Endodermal cell (in vitro differentiated cells): Measurements from ENCODE around the gene LACRT. TPM values are rescaled to one million over a fixed set of nuclear protein-coding genes. Genes with fewer than 3 reads are reported as not detected.
A peak's percentile ranks its signal among the peaks of the same experiment; 100 is the strongest.

ENCODE experiments used
- DNase-seq: peaks from one replicate; pipeline ENCODE4 v3.0.0-alpha.2; 2017
- H3K27ac ChIP-seq: 2 replicates; pipeline ENCODE4 v1.5.1; 2013; ENCODE audit warnings: mild to moderate bottlenecking, low read depth, low read length, moderate library complexity
- H3K27me3 ChIP-seq: 2 replicates; pipeline ENCODE4 v1.6.1; 2013; ENCODE audit warnings: mild to moderate bottlenecking, low read length, moderate library complexity; ENCODE audit not compliant: insufficient read depth, control insufficient read depth, poor library complexity, severe bottlenecking
- H3K36me3 ChIP-seq: 2 replicates; pipeline ENCODE4 v1.7.0; 2013; ENCODE audit warnings: mild to moderate bottlenecking, low read length, moderate library complexity; ENCODE audit not compliant: control insufficient read depth, insufficient read depth
- H3K4me1 ChIP-seq: one replicate; pipeline ENCODE4 v1.7.0; 2013; ENCODE audit warnings: low read length; ENCODE audit not compliant: control insufficient read depth, insufficient read depth
- H3K4me3 ChIP-seq: 2 replicates; pipeline ENCODE4 v1.5.1; 2013; ENCODE audit warnings: mild to moderate bottlenecking, low read length, moderate library complexity
- H3K9ac ChIP-seq: 2 replicates; pipeline ENCODE4 v1.6.1; 2013; ENCODE audit warnings: mild to moderate bottlenecking, low read length, moderate library complexity; ENCODE audit not compliant: poor library complexity, severe bottlenecking; ENCODE audit errors: extremely low read depth
- H3K9me3 ChIP-seq: 2 replicates; pipeline ENCODE4 v1.6.1; 2013; ENCODE audit warnings: mild to moderate bottlenecking, low read length, moderate library complexity; ENCODE audit not compliant: control insufficient read depth
- H3K27ac Mint-ChIP-seq: 2 replicates; pipeline ENCODE4 v1.8.0; 2020; ENCODE audit warnings: mixed read lengths
- H3K27me3 Mint-ChIP-seq: 2 replicates; pipeline ENCODE4 v1.8.0; 2021; ENCODE audit warnings: mild to moderate bottlenecking, mixed read lengths; ENCODE audit not compliant: insufficient read depth
- H3K36me3 Mint-ChIP-seq: 2 replicates; pipeline ENCODE4 v1.8.0; 2020; ENCODE audit warnings: low read depth, mixed read lengths
- H3K4me1 Mint-ChIP-seq: 2 replicates; pipeline ENCODE4 v1.8.0; 2020; ENCODE audit warnings: mixed read lengths
- H3K4me3 Mint-ChIP-seq: 2 replicates; pipeline ENCODE4 v1.8.0; 2020; ENCODE audit warnings: mild to moderate bottlenecking, moderate library complexity, mixed read lengths
- H3K9me3 Mint-ChIP-seq: 2 replicates; pipeline ENCODE4 v1.8.0; 2020; ENCODE audit warnings: mild to moderate bottlenecking, mixed read lengths
- WGBS, 2 experiments: methylation state at CpG; one replicate each; pipeline versions ENCODE4 v1.1.5 to v1.1.7; 2013; ENCODE audit warnings: missing lambda C conversion rate in 2 of 2, mixed read lengths in 1 of 2; ENCODE audit not compliant: insufficient coverage in 1 of 2, insufficient read length in 1 of 2; 5-methylcytosine and 5-hydroxymethylcytosine counted together
- total RNA-seq, 2 donors: library from RNA; stranded (reverse); fragmentation: NEBNext Ultra II Directional in 1 of 2; extraction: Animal tissue kit (Norgen Biotek cat#: 25700) in 1 of 2; gene quantifications; 2 replicates in 1 of 2; 3 replicates in 1 of 2; pipeline ENCODE4 v1.2.1, GENCODE V29; 2021
- TF ChIP-seq, protein P1 (sequence below): fragments of 200-600 bp; sonication (generic); conservative IDR thresholded peaks from 2 replicates; pipeline ENCODE4 v1.5.0; 2021; ENCODE audit warnings: antibody characterized with exemption, mild to moderate bottlenecking

Gene LACRT
- total RNA-seq, 2 donors from 2014 or later: not detected

DNA sequence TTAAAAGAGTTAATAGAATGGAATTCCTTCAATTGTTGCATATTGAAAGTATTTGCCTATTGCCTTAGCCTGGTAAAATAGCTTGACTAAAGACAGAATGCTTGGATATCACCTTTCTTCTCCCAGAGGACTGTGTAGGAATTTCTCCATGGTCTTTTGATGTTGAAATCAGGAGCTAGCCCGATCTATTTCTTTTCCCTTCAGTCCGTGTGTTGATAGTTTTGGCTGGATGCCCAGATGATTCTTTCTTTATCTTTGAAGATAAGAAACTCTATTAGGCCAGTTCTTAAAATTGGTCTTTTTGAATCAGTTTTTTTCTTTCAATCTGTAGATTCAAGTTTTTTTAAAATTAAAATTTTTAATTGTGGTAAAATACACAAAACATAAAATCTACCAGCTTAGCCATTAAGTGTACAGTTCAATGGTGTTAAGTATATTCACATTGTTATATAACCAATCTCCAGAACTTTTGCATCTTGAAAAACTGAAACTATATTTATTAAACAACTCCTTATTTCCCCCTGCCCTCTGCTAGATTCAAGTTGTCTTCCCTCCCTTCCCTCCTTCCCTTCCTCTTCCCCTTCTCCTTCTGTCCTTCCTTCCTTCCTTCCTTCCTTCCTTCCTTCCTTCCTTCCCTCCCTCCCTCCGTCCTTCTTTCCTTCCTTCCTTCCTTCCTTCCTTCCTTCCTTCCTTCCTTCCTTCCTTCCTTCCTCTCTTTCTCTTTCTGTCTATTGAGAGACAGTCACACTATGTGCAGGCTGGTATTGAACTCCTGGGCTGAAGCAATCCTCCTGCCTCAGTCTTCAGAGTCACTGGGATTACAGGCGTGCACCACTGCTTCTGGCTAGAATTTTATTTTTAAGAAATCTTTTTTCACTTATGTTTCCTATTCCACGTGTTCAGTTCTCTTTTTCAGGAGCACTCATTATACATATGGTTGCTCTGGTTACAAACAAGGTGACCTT is 10.1 kb downstream of the LACRT start:
- TF ChIP-seq, protein P1, sequence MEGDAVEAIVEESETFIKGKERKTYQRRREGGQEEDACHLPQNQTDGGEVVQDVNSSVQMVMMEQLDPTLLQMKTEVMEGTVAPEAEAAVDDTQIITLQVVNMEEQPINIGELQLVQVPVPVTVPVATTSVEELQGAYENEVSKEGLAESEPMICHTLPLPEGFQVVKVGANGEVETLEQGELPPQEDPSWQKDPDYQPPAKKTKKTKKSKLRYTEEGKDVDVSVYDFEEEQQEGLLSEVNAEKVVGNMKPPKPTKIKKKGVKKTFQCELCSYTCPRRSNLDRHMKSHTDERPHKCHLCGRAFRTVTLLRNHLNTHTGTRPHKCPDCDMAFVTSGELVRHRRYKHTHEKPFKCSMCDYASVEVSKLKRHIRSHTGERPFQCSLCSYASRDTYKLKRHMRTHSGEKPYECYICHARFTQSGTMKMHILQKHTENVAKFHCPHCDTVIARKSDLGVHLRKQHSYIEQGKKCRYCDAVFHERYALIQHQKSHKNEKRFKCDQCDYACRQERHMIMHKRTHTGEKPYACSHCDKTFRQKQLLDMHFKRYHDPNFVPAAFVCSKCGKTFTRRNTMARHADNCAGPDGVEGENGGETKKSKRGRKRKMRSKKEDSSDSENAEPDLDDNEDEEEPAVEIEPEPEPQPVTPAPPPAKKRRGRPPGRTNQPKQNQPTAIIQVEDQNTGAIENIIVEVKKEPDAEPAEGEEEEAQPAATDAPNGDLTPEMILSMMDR: no peak
- Histone ChIP-seq H3K4me1 (no peaks in the 10 kb centered on the region), H3K9ac (no peak overlapping the region), H3K36me3 (no peaks in the 10 kb centered on the region), H3K9me3 (peaks cover 21% of the 10 kb centered on the region), H3K27ac (no peak overlapping the region), H3K27me3 (peaks cover 48% of the 10 kb centered on the region), H3K4me3 (no peak overlapping the region)
- no peaks in the 10 kb centered on the region for H3K4me1 Mint-ChIP-seq
- H3K4me3 Mint-ChIP-seq: no peak overlapping the region
- no peak overlapping the region for H3K27ac Mint-ChIP-seq
- H3K9me3 Mint-ChIP-seq: peaks cover 34% of the 10 kb centered on the region
- DNase-seq: peak; percentile 7
- H3K27me3 Mint-ChIP-seq: peaks cover 50% of the 10 kb centered on the region
- 86 to 94% methylated on average over 2 to 5 of the region's 5 CpGs for WGBS, 2 experiments
- no peaks in the 10 kb centered on the region for H3K36me3 Mint-ChIP-seq

DNA sequence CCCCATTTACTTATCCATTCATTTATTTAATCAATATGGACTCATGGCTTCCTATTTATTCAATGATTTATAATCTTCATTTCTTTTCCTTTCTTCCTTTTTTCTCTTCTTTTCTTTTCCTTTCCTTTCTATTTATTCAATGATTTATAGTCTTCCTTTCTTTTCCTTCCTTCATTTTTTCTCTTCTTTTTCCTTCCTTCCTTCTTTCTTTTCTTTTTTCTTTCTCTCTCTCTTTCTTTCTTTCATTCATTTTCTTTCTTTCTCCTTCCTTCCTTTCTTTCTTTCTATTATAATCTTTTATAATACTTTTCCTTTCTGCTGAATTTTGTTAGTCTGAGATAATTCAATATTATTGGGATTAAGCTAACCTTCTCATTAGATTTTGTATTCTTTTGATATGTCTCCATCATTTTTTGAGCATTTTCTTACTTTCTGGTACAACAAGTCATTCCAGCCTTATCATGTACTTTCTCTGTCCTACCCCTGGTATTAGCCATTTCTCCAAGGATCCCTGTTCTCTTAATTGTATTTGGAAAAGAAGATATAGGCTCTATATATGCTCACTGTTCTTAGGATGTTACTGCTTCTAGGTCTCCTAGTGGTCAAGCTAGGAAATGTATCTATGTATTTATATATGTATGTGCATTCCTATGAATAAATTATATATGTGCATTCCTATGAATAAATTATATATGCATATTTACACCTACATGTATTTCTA is 12.1 kb downstream of the LACRT start:
- Histone ChIP-seq H3K4me3 (no peak overlapping the region), H3K36me3 (no peaks in the 10 kb centered on the region), H3K27ac (no peak overlapping the region), H3K27me3 (peaks cover 41% of the 10 kb centered on the region), H3K9ac (no peak overlapping the region), H3K9me3 (peaks cover 8% of the 10 kb centered on the region), H3K4me1 (no peaks in the 10 kb centered on the region)
- Mint-ChIP-seq H3K9me3 (peaks cover 15% of the 10 kb centered on the region), H3K27me3 (peaks cover 58% of the 10 kb centered on the region), H3K4me3 (no peak overlapping the region), H3K36me3 (no peaks in the 10 kb centered on the region), H3K27ac (no peak overlapping the region), H3K4me1 (peaks cover 3% of the 10 kb centered on the region)
- TF ChIP-seq, protein P1: peak; percentile 73
- no peak for DNase-seq

DNA sequence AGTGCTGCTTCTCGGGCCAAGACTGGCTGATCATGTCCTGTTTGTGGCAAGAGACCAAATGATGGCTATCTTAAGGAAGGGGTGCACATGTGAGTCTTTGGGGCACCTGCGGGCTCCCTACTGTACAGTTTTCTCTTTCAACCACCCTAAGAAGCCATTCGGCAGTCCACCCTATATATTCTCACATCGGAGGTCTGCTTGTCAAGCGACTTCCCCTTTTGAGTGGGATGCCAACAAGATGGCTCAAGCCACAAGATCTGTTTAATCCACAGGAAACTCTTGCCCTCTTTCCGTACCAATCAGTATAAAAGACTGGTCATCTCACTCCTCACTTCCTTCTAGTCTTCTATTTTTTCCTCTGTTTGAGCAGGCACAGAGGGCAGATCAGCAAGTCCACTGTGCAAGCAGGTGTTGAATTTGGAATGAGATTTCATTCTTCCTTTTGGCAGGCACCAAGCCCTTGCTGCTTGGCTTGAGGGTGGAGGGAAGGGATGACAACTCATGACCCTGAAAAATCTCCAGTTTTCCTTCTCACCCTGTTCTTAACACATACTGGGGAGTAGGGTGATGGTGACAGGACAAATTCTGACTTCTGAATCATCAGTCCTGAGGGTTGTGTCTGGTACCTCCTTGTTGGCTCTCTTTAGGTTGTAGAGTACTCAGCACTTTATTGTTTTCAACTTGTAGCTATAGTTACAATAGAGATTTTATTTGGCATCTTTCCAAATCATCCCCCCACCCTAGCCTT is 17.6 kb downstream of the LACRT start:
- Mint-ChIP-seq H3K4me3 (no peak overlapping the region), H3K27me3 (peaks cover 83% of the 10 kb centered on the region), H3K27ac (no peak overlapping the region), H3K36me3 (no peaks in the 10 kb centered on the region), H3K4me1 (peaks cover 3% of the 10 kb centered on the region), H3K9me3 (no peaks in the 10 kb centered on the region)
- Histone ChIP-seq H3K4me3 (no peak overlapping the region), H3K27me3 (peaks cover 77% of the 10 kb centered on the region), H3K9ac (no peak overlapping the region), H3K4me1 (no peaks in the 10 kb centered on the region), H3K9me3 (no peaks in the 10 kb centered on the region), H3K36me3 (no peaks in the 10 kb centered on the region), H3K27ac (no peak overlapping the region)
- peak; percentile 28 for DNase-seq
- TF ChIP-seq, protein P1: no peak
- 87 to 96% methylated on average over 5 to 6 of the region's 6 CpGs for WGBS, 2 experiments
